Peyer's patch (tissue), 4 donors: ENCODE data around the gene ANKRD28. TPM values are rescaled to one million over a fixed set of nuclear protein-coding genes. Genes with fewer than 3 reads are reported as not detected.

ENCODE experiments used
- DNase-seq, 3 donors: peaks; one replicate each; pipeline ENCODE4 v3.0.0-alpha.2; 2017 to 2019
- H3K27ac ChIP-seq, 4 donors: fragments of 200-600 bp; sonication (generic); one replicate each; pipeline ENCODE4 v1.5.1; 2016 to 2019
- H3K27me3 ChIP-seq, 2 donors: fragments of 200-600 bp; sonication (generic); one replicate each; pipeline ENCODE4 v1.5.1; 2019
- H3K36me3 ChIP-seq, 3 donors: fragments of 200-600 bp; sonication (generic); one replicate each; pipeline ENCODE4 v1.5.1; 2016 to 2019
- H3K4me1 ChIP-seq, 4 donors: fragments of 200-600 bp; sonication (generic); one replicate each; pipeline ENCODE4 v1.5.1; 2016 to 2019
- H3K4me3 ChIP-seq, 4 donors: fragments of 200-600 bp; sonication (generic); 1 replicate in 3 of 4; 2 replicates in 1 of 4; pipeline ENCODE4 v1.5.1; 2016 to 2019; ENCODE audit warnings: mild to moderate bottlenecking in 1 of 4
- H3K9me3 ChIP-seq, 4 donors: fragments of 200-600 bp; sonication (generic); one replicate each; pipeline ENCODE4 v1.5.1; 2016 to 2019; ENCODE audit warnings: mild to moderate bottlenecking in 1 of 4
- CTCF ChIP-seq, 6 experiments: fragments of 450-650 bp in 4 of 6; fragments of 200-600 bp in 2 of 6; sonication (generic) in 1 of 6; IDR thresholded peaks; one replicate each; pipeline ENCODE4 v1.5.1; 2017 to 2019; ENCODE audit warnings: antibody characterized with exemption in 6 of 6, mild to moderate bottlenecking in 3 of 6, moderate library complexity in 1 of 6
- POLR2A ChIP-seq, 2 donors: fragments of 450-650 bp; IDR thresholded peaks; one replicate each; pipeline ENCODE4 v1.5.1; 2017; ENCODE audit warnings: antibody characterized with exemption in 2 of 2, mild to moderate bottlenecking in 2 of 2, moderate library complexity in 2 of 2
- total RNA-seq, 4 donors: library from RNA; depleted of rRNA; stranded (reverse); fragments of >200 nt; gene quantifications; one replicate each; pipeline ENCODE4 v1.1.0, GENCODE V29; 2016

The ANKRD28 gene
- total RNA-seq, 4 donors from 2014 or later, result 45.4 to 83.3 (median 46.4) TPM

- TF ChIP-seq CTCF (IDR thresholded peaks at IDR 0.05) (no peak), POLR2A (IDR thresholded peaks at IDR 0.05) (no peak)
- DNase-seq, result no peak
- Histone ChIP-seq H3K4me3 (no peak overlapping the region), H3K27me3 (no peaks in the 10 kb centered on the region), H3K9me3 (no peaks in the 10 kb centered on the region), H3K27ac (no peak overlapping the region), H3K4me1 (no peaks in the 10 kb centered on the region), H3K36me3 (peaks cover 0 to 37% (median 0%) of the 10 kb centered on the region in 3 donors)
Measured at GRCh38 chr3:15722877-15723623, 74.7 kb downstream of the ANKRD28 start.

GRCh38 chr3:15716178-15716577 is 81.6 kb downstream of the ANKRD28 start:
- no peak for TF ChIP-seq CTCF (IDR thresholded peaks at IDR 0.05)
- no peak for TF ChIP-seq POLR2A (IDR thresholded peaks at IDR 0.05)
- H3K27me3 ChIP-seq, result no peaks in the 10 kb centered on the region
- no peak overlapping the region for H3K27ac ChIP-seq
- no peaks in the 10 kb centered on the region for H3K4me1 ChIP-seq
- no peak for DNase-seq
- no peak overlapping the region for H3K4me3 ChIP-seq
- H3K9me3 ChIP-seq, result no peaks in the 10 kb centered on the region
- H3K36me3 ChIP-seq, result peaks cover 0 to 38% (median 0%) of the 10 kb centered on the region in 3 donors

GRCh38 chr3:15714448-15714847 is 83.3 kb downstream of the ANKRD28 start:
- TF ChIP-seq POLR2A (IDR thresholded peaks at IDR 0.05) (no peak), CTCF (IDR thresholded peaks at IDR 0.05) (no peak)
- Histone ChIP-seq H3K27me3 (no peaks in the 10 kb centered on the region), H3K36me3 (peaks cover 0 to 24% (median 0%) of the 10 kb centered on the region in 3 donors), H3K4me3 (no peak overlapping the region), H3K27ac (no peak overlapping the region), H3K9me3 (no peaks in the 10 kb centered on the region), H3K4me1 (no peaks in the 10 kb centered on the region)
- no peak for DNase-seq

- H3K4me3 ChIP-seq, result no peak overlapping the region
- H3K9me3 ChIP-seq, result no peaks in the 10 kb centered on the region
- peaks cover 0 to 34% (median 0%) of the 10 kb centered on the region in 3 donors for H3K36me3 ChIP-seq
- no peak for DNase-seq
- H3K4me1 ChIP-seq, result no peaks in the 10 kb centered on the region
- H3K27me3 ChIP-seq, result no peaks in the 10 kb centered on the region
- TF ChIP-seq CTCF (IDR thresholded peaks at IDR 0.05), result no peak
- TF ChIP-seq POLR2A (IDR thresholded peaks at IDR 0.05), result no peak
- no peak overlapping the region for H3K27ac ChIP-seq
Measured at GRCh38 chr3:15713364-15713763, 84.4 kb downstream of the ANKRD28 start.

- Histone ChIP-seq H3K4me3 (no peak overlapping the region), H3K27ac (no peak overlapping the region), H3K27me3 (no peaks in the 10 kb centered on the region), H3K4me1 (no peaks in the 10 kb centered on the region), H3K36me3 (peaks cover 0 to 48% (median 0%) of the 10 kb centered on the region in 3 donors), H3K9me3 (no peaks in the 10 kb centered on the region)
- TF ChIP-seq POLR2A (IDR thresholded peaks at IDR 0.05) (no peak), CTCF (IDR thresholded peaks at IDR 0.05) (no peak)
- DNase-seq, result no peak
Measured at GRCh38 chr3:15711281-15711680, 86.5 kb downstream of the ANKRD28 start.
